Testis (tissue), 3 donors: Measurements from ENCODE around the gene CRYBA4. TPM values are rescaled to one million over a fixed set of nuclear protein-coding genes. Genes with fewer than 3 reads are reported as not detected.

ENCODE experiments used
- DNase-seq: peaks from one replicate; pipeline ENCODE4 v3.0.0-alpha.2; 2019
- H3K27ac ChIP-seq, 2 donors: fragments of 200-600 bp; sonication (generic); one replicate each; pipeline ENCODE4 v1.5.1; 2019
- H3K27me3 ChIP-seq: fragments of 200-600 bp; sonication (generic); one replicate; pipeline ENCODE4 v1.5.1; 2019
- H3K36me3 ChIP-seq: fragments of 200-600 bp; sonication (generic); one replicate; pipeline ENCODE4 v1.5.1; 2017; ENCODE audit warnings: low read depth; ENCODE audit errors: missing control alignments
- H3K4me1 ChIP-seq: fragments of 200-600 bp; sonication (generic); one replicate; pipeline ENCODE4 v1.5.1; 2019
- H3K4me3 ChIP-seq, 2 donors: fragments of 200-600 bp; sonication (generic); one replicate each; pipeline ENCODE4 v1.5.1; 2017 to 2019
- H3K9me3 ChIP-seq: fragments of 200-600 bp; sonication (generic); one replicate; pipeline ENCODE4 v1.5.1; 2017
- CTCF ChIP-seq, 3 experiments: fragments of 450-650 bp in 2 of 3; fragments of 200-600 bp in 1 of 3; sonication (generic) in 1 of 3; IDR thresholded peaks; one replicate each; pipeline ENCODE4 v1.5.1; 2016 to 2019; ENCODE audit warnings: antibody characterized with exemption in 3 of 3, mild to moderate bottlenecking in 2 of 3, moderate library complexity in 1 of 3
- POLR2A ChIP-seq: fragments of 450-650 bp; IDR thresholded peaks from one replicate; pipeline ENCODE4 v1.6.1; 2017; ENCODE audit warnings: antibody characterized with exemption, mild to moderate bottlenecking, moderate library complexity
- whole genome bisulfite sequencing, 2 donors: methylation state at CpG; one replicate each; pipeline ENCODE4 v1.1.5; 2018; 5-methylcytosine and 5-hydroxymethylcytosine counted together
- intact Hi-C: fragments of 100-400 bp; cut with DNase I; formaldehyde crosslinking; loops from one replicate; pipeline ENCODE4 v1.15.1; 2023; ENCODE audit warnings: low total_unique reads
- polyA plus RNA-seq: library from polyadenylated mRNA; stranded (reverse); fragments of 350-450 nt; fragmentation: Illumina TruSeq; extraction: RNeasy Lipid Tissue Mini Kit (QIAGEN cat#74804); gene quantifications from one replicate; pipeline ENCODE4 v1.2.3, GENCODE V29; 2014; ENCODE audit warnings: low read depth, low replicate concordance; ENCODE audit not compliant: insufficient read depth
- total RNA-seq, 2 donors: library from RNA; depleted of rRNA; stranded (reverse); fragments of >200 nt; gene quantifications; one replicate each; pipeline ENCODE4 v1.2.3, GENCODE V29; 2016

CRYBA4 gene
- total and polyA plus RNA-seq, 3 donors from 2014 or later: 0.93 to 2.6 (median 2.3) TPM

DNA sequence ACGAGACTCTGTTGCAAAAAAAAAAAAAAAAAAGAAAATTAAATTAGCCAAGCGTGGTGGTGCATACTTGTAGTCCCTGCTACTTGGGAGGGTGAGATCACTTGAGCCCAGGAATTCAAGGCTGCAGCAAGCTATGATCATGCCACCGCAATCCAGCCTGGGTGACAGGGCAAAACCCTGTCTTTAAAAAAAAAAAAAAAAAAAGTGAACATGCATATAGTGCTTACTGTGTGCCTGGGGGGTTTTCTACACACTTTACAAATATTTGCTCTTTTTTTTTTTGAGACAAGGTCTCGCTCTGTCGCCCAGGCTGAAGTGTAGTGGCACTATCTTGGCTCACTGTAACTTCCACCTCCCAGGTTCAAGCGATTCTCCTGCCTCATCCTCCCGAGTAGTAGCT lies 44.7 kb upstream of the CRYBA4 start:
- Histone ChIP-seq H3K36me3 (no peaks in the 10 kb centered on the region), H3K27ac (no peak overlapping the region), H3K4me3 (no peak overlapping the region), H3K4me1 (no peaks in the 10 kb centered on the region), H3K9me3 (no peaks in the 10 kb centered on the region), H3K27me3 (no peaks in the 10 kb centered on the region)
- no peak for TF ChIP-seq CTCF (IDR thresholded peaks at IDR 0.05)
- no peak for TF ChIP-seq POLR2A
- no peak for DNase-seq
- 89 to 94% methylated on average over 7 of the region's 7 CpGs for WGBS, 2 donors
- intact Hi-C loops: no loop called here

GRCh38 chr22:26579331-26579886 lies 42.4 kb upstream of the CRYBA4 start:
- WGBS, 2 donors: 61 to 63% methylated on average over 10 of the region's 10 CpGs

GRCh38 chr22:26580240-26580962 lies 41.4 kb upstream of the CRYBA4 start:
- DNase-seq: no peak
- Histone ChIP-seq H3K27me3 (no peaks in the 10 kb centered on the region), H3K27ac (no peak overlapping the region), H3K4me3 (no peak overlapping the region), H3K4me1 (peaks cover 10% of the 10 kb centered on the region), H3K9me3 (no peaks in the 10 kb centered on the region), H3K36me3 (no peaks in the 10 kb centered on the region)
- intact Hi-C loops: no loop called here
- no peak for TF ChIP-seq POLR2A
- TF ChIP-seq CTCF (IDR thresholded peaks at IDR 0.05): no peak
- 79% methylated on average over 13 of the region's 13 CpGs for WGBS, 2 donors

More at GRCh38 chr22:26579331-26579886, 42.4 kb upstream of the CRYBA4 start:
- no peak overlapping the region for H3K4me3 ChIP-seq
- H3K9me3 ChIP-seq: no peaks in the 10 kb centered on the region
- peaks cover 9% of the 10 kb centered on the region for H3K4me1 ChIP-seq
- no peak for DNase-seq
- H3K27me3 ChIP-seq: no peaks in the 10 kb centered on the region
- TF ChIP-seq POLR2A: no peak
- TF ChIP-seq CTCF (IDR thresholded peaks at IDR 0.05): no peak
- H3K27ac ChIP-seq: no peak overlapping the region
- no peaks in the 10 kb centered on the region for H3K36me3 ChIP-seq
- intact Hi-C loops: no loop called here

GRCh38 chr22:26581026-26581425 lies 40.7 kb upstream of the CRYBA4 start:
- no peaks in the 10 kb centered on the region for H3K27me3 ChIP-seq
- no peak for DNase-seq
- H3K4me1 ChIP-seq: peaks cover 14% of the 10 kb centered on the region
- intact Hi-C loops: no loop called here
- no peaks in the 10 kb centered on the region for H3K9me3 ChIP-seq
- H3K4me3 ChIP-seq: no peak overlapping the region
- no peaks in the 10 kb centered on the region for H3K36me3 ChIP-seq
- TF ChIP-seq POLR2A: no peak
- no peak for TF ChIP-seq CTCF (IDR thresholded peaks at IDR 0.05)
- WGBS, 2 donors: 33 to 39% methylated on average over 1 of the region's 1 CpG
- no peak overlapping the region for H3K27ac ChIP-seq
